ENCODE results near the gene AKAP9. TPM values are rescaled to one million over a fixed set of nuclear protein-coding genes. Genes with fewer than 3 reads are reported as not detected.

AKAP9 gene
- total and polyA plus RNA-seq, 9 of the 15 experiments (the other 6 are each of a cell fraction or from before 2014, with no cell fraction given) = 25.5 to 80.9 (median 46.3) TPM

GRCh38 chr7:92072121-92072520 is 131.5 kb downstream of the AKAP9 start (continued):
- no peak for TF ChIP-seq FOXO4 (CRISPR knock-in tag; IDR thresholded peaks at IDR 0.05)

DNA sequence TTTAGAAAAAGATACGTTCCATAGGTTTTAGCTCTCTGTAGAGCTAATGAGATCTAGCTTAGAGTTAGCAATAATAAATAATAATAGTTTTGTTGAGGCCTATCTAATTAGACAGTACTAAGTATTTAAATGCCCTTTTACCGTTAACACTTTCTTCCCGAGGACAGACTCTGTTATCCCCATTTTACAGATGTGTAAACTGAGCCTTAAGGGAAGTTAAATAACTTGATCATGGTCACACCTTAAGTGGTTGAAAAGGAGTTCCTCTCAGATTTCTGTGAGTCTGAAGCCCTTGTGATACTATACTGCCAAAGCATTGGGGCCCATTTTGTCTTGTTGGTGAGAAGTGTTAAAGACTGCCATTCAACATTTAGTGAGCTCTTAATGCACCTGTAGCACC is 132.0 kb downstream of the AKAP9 start:
- intact Hi-C loops (cut with micrococcal nuclease) (no loop called here), in situ Hi-C loops (cut with MboI) (no loop called here)
- TF ChIP-seq ZNF232 (CRISPR knock-in tag; IDR thresholded peaks at IDR 0.05) (no peak), RBM15 (IDR thresholded peaks at IDR 0.05; ENCODE audit: insufficient read depth, low read length) (no peak), KDM1A (IDR thresholded peaks at IDR 0.05) (peak; percentile 48 to 55; a peak in 2 of 4 replicates), ZFPM2 (CRISPR knock-in tag; IDR thresholded peaks at IDR 0.05) (no peak), CHD4 (IDR thresholded peaks at IDR 0.05; ENCODE audit: insufficient read depth, insufficient replicate concordance, low read depth, low read length, poor library complexity, severe bottlenecking) (peak; percentile 36), ZNF174 (CRISPR knock-in tag; IDR thresholded peaks at IDR 0.05) (no peak), RBM25 (IDR thresholded peaks at IDR 0.05; ENCODE audit: low read depth, low read length, severe bottlenecking) (peak; percentile 94), MEF2A (IDR thresholded peaks at IDR 0.05; ENCODE audit: control insufficient read depth, low read depth, low read length) (no peak), PTTG1 (tag; IDR thresholded peaks at IDR 0.05; ENCODE audit: low read depth) (no peak), RCOR1 (IDR thresholded peaks at IDR 0.05; ENCODE audit: borderline replicate concordance in 1 of 2, low read depth in 2 of 2, low read length in 2 of 2) (0 out of 4 replicates have a peak, but pooled peaks of 1 of the 2 experiments have one; percentile 24), BRD9 (IDR thresholded peaks at IDR 0.05; ENCODE audit: low read depth, partially characterized antibody) (no peak), ADNP (tag; IDR thresholded peaks at IDR 0.05) (peak; percentile 81; the same call in 1 of the 2 replicates), MCM7 (IDR thresholded peaks at IDR 0.05) (no peak), ZNF121 (CRISPR knock-in tag; conservative IDR thresholded peaks at IDR 0.05) (no peak), POLR2A (conservative IDR thresholded peaks at IDR 0.05) (no peak), ZNF444 (CRISPR knock-in tag; IDR thresholded peaks at IDR 0.05) (no peak), NFATC3 (IDR thresholded peaks at IDR 0.05) (no peak), SMAD1 (IDR thresholded peaks at IDR 0.05; ENCODE audit: low read depth, low read length, partially characterized antibody) (no peak), CBX1 (IDR thresholded peaks at IDR 0.05; ENCODE audit: low read depth) (0 out of 2 replicates have a peak, but pooled peaks have one; percentile 44), BCOR (IDR thresholded peaks at IDR 0.05) (peak; percentile 79), NCOR1 (IDR thresholded peaks at IDR 0.05) (no peak)
- TF ChIP-seq, protein P1, sequence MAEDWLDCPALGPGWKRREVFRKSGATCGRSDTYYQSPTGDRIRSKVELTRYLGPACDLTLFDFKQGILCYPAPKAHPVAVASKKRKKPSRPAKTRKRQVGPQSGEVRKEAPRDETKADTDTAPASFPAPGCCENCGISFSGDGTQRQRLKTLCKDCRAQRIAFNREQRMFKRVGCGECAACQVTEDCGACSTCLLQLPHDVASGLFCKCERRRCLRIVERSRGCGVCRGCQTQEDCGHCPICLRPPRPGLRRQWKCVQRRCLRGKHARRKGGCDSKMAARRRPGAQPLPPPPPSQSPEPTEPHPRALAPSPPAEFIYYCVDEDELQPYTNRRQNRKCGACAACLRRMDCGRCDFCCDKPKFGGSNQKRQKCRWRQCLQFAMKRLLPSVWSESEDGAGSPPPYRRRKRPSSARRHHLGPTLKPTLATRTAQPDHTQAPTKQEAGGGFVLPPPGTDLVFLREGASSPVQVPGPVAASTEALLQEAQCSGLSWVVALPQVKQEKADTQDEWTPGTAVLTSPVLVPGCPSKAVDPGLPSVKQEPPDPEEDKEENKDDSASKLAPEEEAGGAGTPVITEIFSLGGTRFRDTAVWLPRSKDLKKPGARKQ (CRISPR knock-in tag; IDR thresholded peaks at IDR 0.05) = no peak
- Histone ChIP-seq H3K4me1 (replicated peaks in 1 of 2; ENCODE audit: control insufficient read depth in 2 of 2, insufficient read depth in 2 of 2, low read length in 2 of 2) (no peaks in the 10 kb centered on the region), H3K9me1 (ENCODE audit: control insufficient read depth, insufficient read depth, low read length) (no peaks in the 10 kb centered on the region), H4K20me1 (replicated peaks; ENCODE audit: control insufficient read depth, insufficient read depth, low read length) (no peaks in the 10 kb centered on the region), H3K4me3 (no peak overlapping the region), H3K9me3 (replicated peaks; ENCODE audit: control insufficient read depth, insufficient read depth, low read depth, low read length) (no peaks in the 10 kb centered on the region), H3K27ac (ENCODE audit: extremely low read depth, low read depth, low read length) (no peak overlapping the region), H3K9ac (ENCODE audit: insufficient read depth in 1 of 2, low read depth in 2 of 2, low read length in 2 of 2) (no peak overlapping the region), H3K36me3 (ENCODE audit: control insufficient read depth, insufficient read depth, low read length) (peaks cover 23% of the 10 kb centered on the region; the same call in 2 of the 3 replicates), H3K79me2 (ENCODE audit: control insufficient read depth, insufficient read depth, low read length) (no peaks in the 10 kb centered on the region), H2AFZ (ENCODE audit: low read depth, low read length) (no peak overlapping the region), H3K4me2 (ENCODE audit: insufficient read depth, low read length) (no peak overlapping the region), H3K27me3 (ENCODE audit: control insufficient read depth in 2 of 2, insufficient read depth in 2 of 2, low read length in 2 of 2) (no peaks in the 10 kb centered on the region)
- ChIA-PET POLR2A (no interaction called here), CTCF (ENCODE audit: low intra/inter-chr PET ratio) (no interaction called here)
- no peak for DNase-seq (ENCODE audit: extremely low read depth in 1 of 4, low spot score in 3 of 4)
- no peak for ATAC-seq
- no peak for FAIRE-seq
- 97% methylated on average over 3 of the region's 3 CpGs for whole genome bisulfite sequencing (ENCODE audit: insufficient coverage, low coverage, missing lambda C conversion rate)
- no TSS peak for BruUV-seq (replicated peaks)
